GM13976 (cell line): Measurements from ENCODE around the gene PRR5L.

Experiments used
- DNase-seq: peaks from one replicate; pipeline ENCODE4 v3.0.0; 2012; ENCODE audit warnings: low spot score
- in situ Hi-C: fragments of 300-500 bp; cut with MboI; formaldehyde crosslinking; loops from one replicate; pipeline ENCODE4 v1.12.0; 2022; ENCODE audit warnings: low sequenced_read_pairs, mixed read lengths, inconsistent platforms; ENCODE audit not compliant: unreplicated experiment
- TF ChIP-seq, protein P1 (sequence below): IDR thresholded peaks from 2 replicates; pipeline ENCODE4 v1.5.1; 2012; ENCODE audit warnings: borderline replicate concordance, mild to moderate bottlenecking; ENCODE audit not compliant: insufficient read depth; ENCODE audit errors: extremely low read depth, missing control alignments, control extremely low read depth

Gene PRR5L

DNA sequence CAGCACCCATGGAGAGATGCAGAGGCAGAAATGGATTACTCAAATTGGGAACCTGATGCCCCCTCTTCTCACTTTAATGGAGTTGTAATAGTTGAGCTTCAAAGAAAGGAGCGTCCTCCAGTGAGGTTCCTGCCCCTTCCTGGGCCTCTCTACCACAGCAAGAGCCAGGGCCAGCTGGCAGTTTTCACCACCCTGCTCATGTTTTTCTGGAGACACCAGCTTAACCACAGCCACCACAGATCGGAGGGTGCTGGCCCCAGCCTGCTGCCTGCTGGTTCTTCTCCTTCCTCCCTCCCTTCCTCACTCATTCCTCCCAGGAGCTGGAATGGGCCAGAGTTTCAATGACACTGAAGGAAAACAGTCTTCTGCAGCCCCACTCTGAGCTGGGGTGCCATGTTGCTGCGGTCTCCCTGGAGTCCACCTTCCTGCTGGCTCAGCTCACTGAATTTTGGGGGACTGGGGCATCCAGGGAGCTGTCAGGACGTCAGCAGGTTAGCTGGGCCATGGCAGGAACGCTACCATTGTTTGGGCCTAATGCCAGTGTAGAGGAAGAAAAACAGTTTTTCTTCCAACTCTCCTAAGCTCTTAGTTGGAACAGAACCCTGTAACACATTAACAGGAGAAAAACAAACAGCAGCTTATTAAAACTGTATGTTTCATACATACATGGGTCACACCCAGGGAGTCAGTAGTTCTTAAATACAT is 156.3 kb downstream of the PRR5L start:
- DNase-seq: no peak

DNA sequence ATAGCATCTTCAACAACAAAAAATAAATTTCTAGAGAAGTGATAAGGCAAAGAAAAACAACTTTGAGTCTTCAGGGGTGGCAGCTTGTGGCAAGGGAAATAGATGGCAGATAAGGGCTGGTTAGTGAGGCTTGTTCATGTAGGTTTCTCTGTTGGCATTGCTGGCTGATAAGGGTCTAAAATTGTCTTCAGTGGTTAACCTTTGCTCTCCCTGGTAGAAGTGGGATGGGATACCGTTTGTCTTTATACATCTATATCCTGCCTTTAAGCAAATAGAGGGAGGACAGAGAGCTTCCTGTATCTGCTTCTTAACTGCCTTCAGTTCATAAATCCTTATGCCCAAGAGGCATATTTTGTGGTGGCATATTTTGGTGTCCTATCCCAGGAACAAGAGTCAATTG is 156.9 kb downstream of the PRR5L start:
- in situ Hi-C loops: no loop called here
- TF ChIP-seq, protein P1, sequence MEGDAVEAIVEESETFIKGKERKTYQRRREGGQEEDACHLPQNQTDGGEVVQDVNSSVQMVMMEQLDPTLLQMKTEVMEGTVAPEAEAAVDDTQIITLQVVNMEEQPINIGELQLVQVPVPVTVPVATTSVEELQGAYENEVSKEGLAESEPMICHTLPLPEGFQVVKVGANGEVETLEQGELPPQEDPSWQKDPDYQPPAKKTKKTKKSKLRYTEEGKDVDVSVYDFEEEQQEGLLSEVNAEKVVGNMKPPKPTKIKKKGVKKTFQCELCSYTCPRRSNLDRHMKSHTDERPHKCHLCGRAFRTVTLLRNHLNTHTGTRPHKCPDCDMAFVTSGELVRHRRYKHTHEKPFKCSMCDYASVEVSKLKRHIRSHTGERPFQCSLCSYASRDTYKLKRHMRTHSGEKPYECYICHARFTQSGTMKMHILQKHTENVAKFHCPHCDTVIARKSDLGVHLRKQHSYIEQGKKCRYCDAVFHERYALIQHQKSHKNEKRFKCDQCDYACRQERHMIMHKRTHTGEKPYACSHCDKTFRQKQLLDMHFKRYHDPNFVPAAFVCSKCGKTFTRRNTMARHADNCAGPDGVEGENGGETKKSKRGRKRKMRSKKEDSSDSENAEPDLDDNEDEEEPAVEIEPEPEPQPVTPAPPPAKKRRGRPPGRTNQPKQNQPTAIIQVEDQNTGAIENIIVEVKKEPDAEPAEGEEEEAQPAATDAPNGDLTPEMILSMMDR: no peak
- no peak for DNase-seq

More for the DNA sequence above, 156.3 kb downstream of the PRR5L start:
- TF ChIP-seq, protein P1: no peak
- in situ Hi-C loops: no loop called here

DNA sequence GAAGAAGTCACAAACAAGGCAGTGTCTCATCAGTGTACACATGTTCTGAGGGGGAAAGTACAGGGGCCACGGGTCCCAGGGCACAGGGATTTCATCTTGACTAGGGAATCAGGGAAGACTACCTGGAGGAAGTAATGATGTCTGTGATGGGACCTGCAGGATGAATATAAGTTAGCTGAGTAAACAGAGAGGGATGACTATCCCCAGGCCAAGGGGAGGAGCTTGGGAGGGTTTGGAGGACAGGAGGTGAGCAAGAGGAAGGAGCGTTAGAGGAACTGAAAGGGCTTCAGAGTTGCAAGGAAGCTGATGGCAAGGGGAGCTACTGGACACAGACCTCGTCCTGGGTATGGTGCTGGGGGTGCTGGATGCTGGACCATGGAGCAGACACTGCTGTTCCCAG is 157.6 kb downstream of the PRR5L start:
- in situ Hi-C loops: no loop called here
- TF ChIP-seq, protein P1: no peak
- no peak for DNase-seq

DNA sequence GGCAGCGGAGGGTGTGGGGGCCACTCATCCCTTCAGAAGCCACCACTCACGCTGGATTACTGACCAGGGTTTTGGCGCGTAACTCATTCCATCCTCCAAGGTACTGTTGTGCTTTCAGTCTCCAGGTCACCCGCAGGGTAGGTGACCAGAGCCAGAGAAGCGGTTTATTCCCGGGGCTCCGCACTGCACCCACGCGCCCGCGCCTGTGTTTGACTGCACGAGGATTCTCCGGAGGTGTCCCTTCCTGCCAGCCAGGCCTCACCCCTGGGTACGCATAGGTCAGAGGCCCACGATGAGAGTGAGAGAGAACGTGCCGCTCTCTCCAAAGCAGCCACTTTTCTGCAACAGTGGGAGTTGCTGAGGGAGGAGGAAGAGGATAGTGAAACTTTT is 158.5 kb downstream of the PRR5L start:
- DNase-seq: no peak
- TF ChIP-seq, protein P1: no peak
- in situ Hi-C loops: no loop called here

DNA sequence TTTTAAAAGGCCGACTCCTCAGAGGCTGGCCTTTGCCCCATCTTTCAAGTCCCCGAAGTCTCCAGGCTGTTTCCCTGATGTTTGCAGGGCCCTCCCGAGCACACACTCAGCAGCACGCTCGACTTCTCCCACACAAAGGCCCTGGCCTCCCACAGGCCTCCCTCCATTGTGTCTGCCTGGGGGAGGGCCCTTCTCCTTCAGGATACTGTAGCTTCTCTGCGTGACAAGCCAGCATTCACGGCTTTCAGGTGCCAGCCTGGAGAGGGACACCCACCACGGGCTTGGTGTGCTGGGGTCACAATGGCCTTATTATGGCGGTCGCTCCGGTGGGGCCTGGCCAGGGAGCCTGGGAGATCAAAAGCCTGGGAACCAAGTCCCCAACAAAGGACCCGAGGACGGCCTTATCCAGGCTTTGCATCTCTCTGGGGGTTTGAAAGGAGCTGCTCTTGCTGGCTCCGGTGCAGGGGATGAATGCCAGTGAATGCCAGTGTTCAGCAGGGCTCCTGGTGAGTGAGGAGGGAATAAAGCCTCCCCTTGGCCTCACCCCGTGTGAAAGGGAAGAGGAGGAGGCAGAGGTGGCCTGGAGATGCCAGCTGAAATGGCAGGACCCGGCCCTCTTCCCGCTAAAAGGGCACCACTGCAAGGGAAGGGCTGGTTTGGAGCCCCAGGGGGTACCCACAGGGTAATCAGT is 159.0 kb downstream of the PRR5L start:
- DNase-seq: no peak
- TF ChIP-seq, protein P1: no peak
- in situ Hi-C loops: no loop called here

DNA sequence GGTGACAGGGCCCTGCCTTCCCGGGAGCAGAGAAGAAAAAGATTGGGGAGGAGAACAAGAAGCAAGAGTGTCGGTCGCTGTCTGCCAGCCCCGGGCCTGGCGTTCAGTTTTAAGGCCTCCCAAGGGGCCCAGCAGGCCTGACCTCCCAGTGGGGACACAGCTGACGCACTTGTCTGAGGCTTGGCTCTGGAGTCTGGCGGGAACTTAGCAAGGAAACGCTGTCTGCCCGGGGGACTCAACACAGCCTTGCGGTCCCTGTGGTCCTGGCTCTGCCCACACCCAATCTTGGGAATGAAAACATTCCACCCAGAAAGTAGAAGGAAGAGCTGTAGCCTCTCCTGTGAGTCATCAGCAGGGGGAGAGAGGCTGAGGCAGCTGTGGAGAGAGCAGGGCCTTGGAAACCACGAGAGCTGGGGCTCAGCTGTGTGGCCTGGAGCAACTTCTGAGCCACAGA is 159.6 kb downstream of the PRR5L start:
- in situ Hi-C loops: no loop called here

More for the DNA sequence above, 159.6 kb downstream of the PRR5L start:
- no peak for DNase-seq
- TF ChIP-seq, protein P1: no peak
